Right lobe of liver (tissue), 6 donors: Measurements from ENCODE around the gene CENPB. TPM values are rescaled to one million over a fixed set of nuclear protein-coding genes. Genes with fewer than 3 reads are reported as not detected.
A peak's percentile ranks its signal among the peaks of the same experiment; 100 is the strongest.
"Not testable (repeated sequence)": the region's sequence is repeated elsewhere in the genome, so short reads cannot be mapped to it uniquely, and the experiment has no call there.

ENCODE experiments used
- ATAC-seq, 4 donors: fragments of 200-7000 bp; cut with Tn5 transposase; one replicate each; pipeline ENCODE4 v1.9.1; 2020; ENCODE audit warnings: mild to moderate bottlenecking in 4 of 4, moderate library complexity in 4 of 4
- DNase-seq, 3 donors: peaks; one replicate each; pipeline ENCODE4 v3.0.0-alpha.2; 2020
- H3K27ac ChIP-seq, 3 donors: fragments of 200-600 bp; one replicate each; pipeline ENCODE4 v1.8.0; 2022
- H3K27me3 ChIP-seq, 2 donors: fragments of 200-600 bp; one replicate each; pipeline ENCODE4 v1.8.0; 2022
- H3K36me3 ChIP-seq, 4 donors: fragments of 200-600 bp; sonication (generic) in 1 of 4; one replicate each; pipeline versions ENCODE4 v1.5.1 to v1.8.0; 2017 to 2022; ENCODE audit warnings: control low read depth in 1 of 4
- H3K4me1 ChIP-seq, 4 donors: fragments of 200-600 bp; sonication (generic) in 1 of 4; one replicate each; pipeline versions ENCODE4 v1.5.1 to v1.8.0; 2017 to 2022; ENCODE audit warnings: control low read depth in 1 of 4
- H3K4me3 ChIP-seq, 3 donors: fragments of 200-600 bp; one replicate each; pipeline ENCODE4 v1.8.0; 2022
- H3K9me3 ChIP-seq, 4 donors: fragments of 200-600 bp; sonication (generic) in 1 of 4; one replicate each; pipeline versions ENCODE4 v1.5.1 to v1.8.0; 2017 to 2022; ENCODE audit warnings: control low read depth in 1 of 4
- POLR2A ChIP-seq: fragments of 450-650 bp; IDR thresholded peaks from one replicate; pipeline ENCODE4 v1.6.1; 2017; ENCODE audit warnings: antibody characterized with exemption, mild to moderate bottlenecking
- WGBS: methylation state at CpG from one replicate; pipeline ENCODE4 v1.1.6; 2018; ENCODE audit warnings: low coverage, low lambda C conversion rate; ENCODE audit not compliant: insufficient coverage; ENCODE audit errors: missing lambda C conversion rate; 5-methylcytosine and 5-hydroxymethylcytosine counted together
- intact Hi-C, 2 donors: fragments of 100-400 bp; cut with DNase I; formaldehyde crosslinking; loops; one replicate each; pipeline versions ENCODE4 v1.11.2 to v1.14.1; 2022
- total RNA-seq, 6 experiments: library from RNA; depleted of rRNA in 2 of 6; stranded (reverse); fragments of >200 nt in 2 of 6; fragmentation: NEBNext Ultra II Directional in 3 of 6; extraction: Animal tissue kit (Norgen Biotek cat#: 25700) in 3 of 6; gene quantifications; one replicate each; pipeline versions ENCODE4 v1.1.0 to v1.2.4, GENCODE V29; 2016 to 2023
- TF ChIP-seq, protein P1 (sequence below), 4 donors: fragments of 200-600 bp in 3 of 4; fragments of 450-650 bp in 1 of 4; IDR thresholded peaks; one replicate each; pipeline versions ENCODE4 v1.5.1 to v1.8.0; 2016 to 2022; ENCODE audit warnings: antibody characterized with exemption in 4 of 4, mild to moderate bottlenecking in 2 of 4
- donor health status: DM: no; HTN: yes; CAD: no.
- donor health status: DM: no; HTN: no; CAD: no.
- donor health status: DM: no; HTN: no; CAD: no.
- donor health status: DM: no; HTN: yes; CAD: no.
- donor health status: DM: no; HTN: yes; CAD: no.

CENPB gene
- total RNA-seq, 6 experiments from 2014 or later = 27.8 to 43.1 (median 31.6) TPM

DNA sequence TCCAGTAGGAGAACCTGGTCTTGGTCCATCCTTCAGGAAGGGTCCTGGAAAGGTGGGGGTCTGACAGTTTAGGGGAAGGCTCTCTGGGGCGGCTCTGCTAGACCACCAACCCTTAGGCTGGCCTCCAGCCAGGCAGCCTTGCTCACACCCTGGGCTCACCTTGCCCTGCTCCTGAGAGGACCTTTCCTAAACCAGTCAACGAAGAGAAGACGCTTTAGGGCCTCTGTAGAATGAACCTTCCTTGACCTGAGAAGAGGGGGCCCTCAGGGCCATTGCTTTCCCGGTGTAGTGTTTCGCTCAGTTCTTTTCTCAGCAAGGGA lies 10.6 kb upstream of the CENPB start:
- Histone ChIP-seq H3K27me3 (no peaks in the 10 kb centered on the region), H3K27ac (peak overlapping the region in 1 of 3 donors; percentile 86), H3K36me3 (no peaks in the 10 kb centered on the region), H3K4me3 (peak overlapping the region in 2 of 3 donors; percentile 45 to 69), H3K9me3 (no peaks in the 10 kb centered on the region), H3K4me1 (peaks cover 0 to 25% (median 11%) of the 10 kb centered on the region in 4 donors)
- TF ChIP-seq, protein P1, sequence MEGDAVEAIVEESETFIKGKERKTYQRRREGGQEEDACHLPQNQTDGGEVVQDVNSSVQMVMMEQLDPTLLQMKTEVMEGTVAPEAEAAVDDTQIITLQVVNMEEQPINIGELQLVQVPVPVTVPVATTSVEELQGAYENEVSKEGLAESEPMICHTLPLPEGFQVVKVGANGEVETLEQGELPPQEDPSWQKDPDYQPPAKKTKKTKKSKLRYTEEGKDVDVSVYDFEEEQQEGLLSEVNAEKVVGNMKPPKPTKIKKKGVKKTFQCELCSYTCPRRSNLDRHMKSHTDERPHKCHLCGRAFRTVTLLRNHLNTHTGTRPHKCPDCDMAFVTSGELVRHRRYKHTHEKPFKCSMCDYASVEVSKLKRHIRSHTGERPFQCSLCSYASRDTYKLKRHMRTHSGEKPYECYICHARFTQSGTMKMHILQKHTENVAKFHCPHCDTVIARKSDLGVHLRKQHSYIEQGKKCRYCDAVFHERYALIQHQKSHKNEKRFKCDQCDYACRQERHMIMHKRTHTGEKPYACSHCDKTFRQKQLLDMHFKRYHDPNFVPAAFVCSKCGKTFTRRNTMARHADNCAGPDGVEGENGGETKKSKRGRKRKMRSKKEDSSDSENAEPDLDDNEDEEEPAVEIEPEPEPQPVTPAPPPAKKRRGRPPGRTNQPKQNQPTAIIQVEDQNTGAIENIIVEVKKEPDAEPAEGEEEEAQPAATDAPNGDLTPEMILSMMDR (IDR thresholded peaks at IDR 0.05) = no peak
- TF ChIP-seq POLR2A = no peak
- DNase-seq = no peak
- WGBS = 83% methylated on average over 1 of the region's 5 CpGs
- intact Hi-C loops = no loop called here
- no peak for ATAC-seq

- H3K9me3 ChIP-seq = no peaks in the 10 kb centered on the region
- intact Hi-C loops = no loop called here
- no peaks in the 10 kb centered on the region for H3K27me3 ChIP-seq
- DNase-seq (peak in 2 of 3 donors; percentile 41 to 48), ATAC-seq (peak in 1 of 4 donors; percentile 22)
- H3K4me3 ChIP-seq = peak overlapping the region; percentile 45 to 73 (median 69)
- H3K36me3 ChIP-seq = no peaks in the 10 kb centered on the region
- H3K4me1 ChIP-seq = peaks cover 0 to 25% (median 11%) of the 10 kb centered on the region in 4 donors
- 74% methylated on average over 4 of the region's 33 CpGs for WGBS
- no peak for TF ChIP-seq POLR2A
- TF ChIP-seq, protein P1 (IDR thresholded peaks at IDR 0.05) = no peak
- peak overlapping the region; percentile 22 to 89 (median 47) for H3K27ac ChIP-seq
Measured at GRCh38 chr20:3796477-3797225, 10.1 kb upstream of the CENPB start.

GRCh38 chr20:3795511-3796468 lies 9.2 kb upstream of the CENPB start, which contains the start of gene CDC25B:
Gene CDC25B (plus strand): TSS chr20:3796310. CDS start chr20:3796532, 222 bp downstream.
- peak within 1 kb of the TSS; percentile 89 to 95 (median 89) for H3K27ac ChIP-seq
- TF ChIP-seq, protein P1 (IDR thresholded peaks at IDR 0.05) = peak; percentile 28 to 71 (median 40)
- TF ChIP-seq POLR2A = peak; percentile 51

DNA sequence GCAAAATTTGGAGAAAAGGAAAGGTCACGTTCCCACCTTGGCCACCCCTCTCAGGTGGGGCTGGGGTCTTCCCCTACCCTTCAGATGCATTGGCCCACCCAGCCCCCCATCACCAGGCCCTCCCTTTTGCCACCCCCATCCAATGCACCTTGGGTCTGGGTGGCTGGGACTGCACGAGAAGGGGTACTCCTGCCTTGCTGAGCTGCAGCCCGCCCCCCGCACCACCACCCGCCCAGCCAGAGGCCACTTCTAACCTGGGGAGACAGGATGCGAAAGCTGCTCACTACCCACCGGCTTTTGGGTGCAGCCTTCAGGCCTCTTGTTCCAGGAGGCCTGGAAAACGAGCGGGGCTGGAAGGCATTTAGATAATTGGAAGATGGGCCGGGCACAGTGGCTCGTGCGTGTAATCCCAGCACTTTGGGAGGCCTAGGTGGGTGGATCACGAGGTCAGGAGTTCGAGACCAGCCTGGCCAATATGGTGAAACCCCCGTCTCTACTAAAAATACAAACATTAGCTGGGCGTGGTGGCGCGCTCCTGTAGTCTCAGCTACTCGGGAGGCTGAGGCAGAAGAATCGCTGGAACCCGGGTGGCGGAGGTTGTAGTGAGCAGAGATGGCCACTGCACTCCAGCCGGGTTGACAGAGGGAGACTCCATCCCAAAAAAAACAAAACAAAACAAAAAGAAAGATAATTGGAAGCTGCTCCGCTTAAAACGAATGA lies 8.3 kb upstream of the CENPB start:
- Histone ChIP-seq H3K27ac (peak overlapping the region; percentile 89 to 95 (median 89)), H3K4me1 (peaks cover 0 to 25% (median 11%) of the 10 kb centered on the region in 4 donors), H3K27me3 (no peaks in the 10 kb centered on the region), H3K36me3 (no peaks in the 10 kb centered on the region), H3K4me3 (peak overlapping the region in 2 of 3 donors; percentile 45 to 73), H3K9me3 (no peaks in the 10 kb centered on the region)
- 87% methylated on average over 13 of the region's 25 CpGs for WGBS
- intact Hi-C loops = no loop called here
- ATAC-seq (no peak), DNase-seq (peak in 1 of 3 donors; percentile 47)
- TF ChIP-seq, protein P1 (IDR thresholded peaks at IDR 0.05) = no peak
- TF ChIP-seq POLR2A = no peak

More at GRCh38 chr20:3795511-3796468, 9.2 kb upstream of the CENPB start, which contains the start of gene CDC25B:
- Histone ChIP-seq H3K4me3 (peak within 1 kb of the TSS; percentile 45 to 73 (median 69)), H3K27me3 (no peaks in the 10 kb centered on the region), H3K36me3 (no peaks in the 10 kb centered on the region), H3K9me3 (no peaks in the 10 kb centered on the region), H3K4me1 (peaks cover 0 to 25% (median 11%) of the 10 kb centered on the region in 4 donors)
- WGBS = 2% methylated on average over 41 of the region's 69 CpGs
- peak; percentile 94 to 95 (median 95) for DNase-seq
- ATAC-seq = peak; percentile 88 to 94 (median 91)
- intact Hi-C loops = no loop called here

DNA sequence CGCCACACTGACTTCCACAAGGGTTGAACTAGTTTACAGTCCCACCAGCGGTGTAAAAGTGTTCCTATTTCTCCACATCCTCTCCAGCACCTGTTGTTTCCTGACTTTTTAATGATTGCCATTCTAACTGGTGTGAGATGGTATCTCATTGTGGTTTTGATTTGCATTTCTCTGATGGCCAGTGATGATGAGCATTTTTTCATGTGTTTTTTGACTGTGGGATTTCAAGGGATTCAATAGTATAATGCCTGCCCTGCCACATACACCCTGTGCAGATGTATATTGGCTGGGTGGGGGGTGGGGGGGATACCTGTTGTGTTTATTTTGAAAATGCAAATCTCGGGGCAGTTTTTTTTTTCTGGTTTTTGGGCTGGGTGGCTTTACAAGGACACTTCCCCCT lies 7.6 kb upstream of the CENPB start:
- H3K4me1 ChIP-seq = peaks cover 0 to 25% (median 11%) of the 10 kb centered on the region in 4 donors
- H3K36me3 ChIP-seq, H3K27ac ChIP-seq, H3K9me3 ChIP-seq, ATAC-seq, H3K4me3 ChIP-seq, H3K27me3 ChIP-seq, DNase-seq, intact Hi-C loops: not testable (repeated sequence)
- no CpG with 5 or more reads among the region's 3 CpGs for WGBS

- not testable (repeated sequence) for H3K9me3 ChIP-seq, H3K27me3 ChIP-seq, H3K4me3 ChIP-seq, H3K36me3 ChIP-seq, DNase-seq, H3K27ac ChIP-seq, ATAC-seq
- 90% methylated on average over 4 of the region's 4 CpGs for WGBS
- intact Hi-C loops = loop anchor here (5.0 kb wide), 1 partner anchor 33 kb away; the partner anchor contains the start of gene AP5S1 (in 2 of the 2)
- peaks cover 0 to 14% (median 5%) of the 10 kb centered on the region in 4 donors for H3K4me1 ChIP-seq
Measured at GRCh38 chr20:3789201-3789600, 2.7 kb upstream of the CENPB start.
